AG09319 (cell line): Measurements from ENCODE around the gene IMPG1.

Source experiments
- DNase-seq: peaks from one replicate; pipeline ENCODE4 v3.0.0-alpha.2; 2010; ENCODE audit warnings: low read depth; ENCODE audit errors: extremely low read depth
- CTCF ChIP-seq: IDR thresholded peaks from 2 replicates; pipeline ENCODE4 v1.5.1; 2011; ENCODE audit warnings: low read depth, mild to moderate bottlenecking, inconsistent platforms, low read length, moderate library complexity

The IMPG1 gene

GRCh38 chr6:75952128-75952527, 120.3 kb downstream of the IMPG1 start:
- DNase-seq = no peak

GRCh38 chr6:75947935-75948334, 124.5 kb downstream of the IMPG1 start:
- DNase-seq = no peak
- no peak for TF ChIP-seq CTCF

More at GRCh38 chr6:75952128-75952527, 120.3 kb downstream of the IMPG1 start:
- no peak for TF ChIP-seq CTCF

GRCh38 chr6:75946146-75946831, 126.2 kb downstream of the IMPG1 start:
- DNase-seq = no peak
- no peak for TF ChIP-seq CTCF

- DNase-seq = no peak
- no peak for TF ChIP-seq CTCF
These were observed 129.1 kb downstream of the IMPG1 start for GRCh38 chr6:75943381-75943780.

GRCh38 chr6:75941509-75941908, 131.0 kb downstream of the IMPG1 start:
- no peak for DNase-seq
- no peak for TF ChIP-seq CTCF

- no peak for DNase-seq
- no peak for TF ChIP-seq CTCF
These were observed 131.9 kb downstream of the IMPG1 start for GRCh38 chr6:75940564-75940963.

GRCh38 chr6:75937846-75938245, 134.6 kb downstream of the IMPG1 start:
- TF ChIP-seq CTCF = no peak
- DNase-seq = no peak
